ENCODE data around the gene BEST1. TPM values are rescaled to one million over a fixed set of nuclear protein-coding genes. Genes with fewer than 3 reads are reported as not detected.

Gene BEST1
- total RNA-seq, 1 experiment from 2014 or later, result 0.22 TPM

DNA sequence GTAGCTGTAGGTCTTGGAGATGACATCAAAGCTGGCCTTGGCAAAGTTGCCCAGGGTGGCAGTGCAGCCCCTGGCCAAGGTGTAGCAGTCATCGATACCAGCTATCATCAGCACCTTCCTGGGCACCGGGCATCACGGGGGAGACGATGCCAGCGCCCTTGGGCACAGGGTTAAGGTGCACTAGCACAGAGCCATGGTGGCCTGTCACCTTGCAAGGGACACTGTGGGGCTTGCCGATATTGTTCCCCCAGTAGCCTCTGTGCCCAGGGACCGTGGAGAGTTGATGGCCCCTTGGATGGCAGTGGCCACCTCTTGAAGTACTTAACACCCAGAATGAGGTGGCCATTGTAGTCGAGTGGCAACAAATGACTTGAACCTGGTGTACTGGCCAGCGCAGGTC, 61.7 kb downstream of the BEST1 start:
- Histone ChIP-seq H3K36me3 (ENCODE audit: low read depth, low read length) (no peaks in the 10 kb centered on the region), H3K4me2 (ENCODE audit: low read length) (peak overlapping the region; percentile 69), H2AFZ (ENCODE audit: low read length) (no peak overlapping the region), H4K20me1 (ENCODE audit: low read length) (no peaks in the 10 kb centered on the region), H3K9me3 (ENCODE audit: low read length) (no peaks in the 10 kb centered on the region), H3K9ac (ENCODE audit: low read length) (no peak overlapping the region), H3K79me2 (ENCODE audit: low read length) (no peaks in the 10 kb centered on the region), H3K27me3 (ENCODE audit: low read length) (no peaks in the 10 kb centered on the region), H3K4me3 (ENCODE audit: low read length) (no peak overlapping the region), H3F3A (ENCODE audit: low read length, unreplicated experiment) (peaks cover 3% of the 10 kb centered on the region), H3K27ac (ENCODE audit: low read length) (peak overlapping the region; percentile 94), H3K4me1 (ENCODE audit: insufficient read depth, low read length) (peaks cover 28% of the 10 kb centered on the region), H3K9me2 (replicated peaks; ENCODE audit: low read length) (no peaks in the 10 kb centered on the region)
- no TSS peak for BruUV-seq (replicated peaks)
- TF ChIP-seq EZH2phosphoT487 (IDR thresholded peaks at IDR 0.05; ENCODE audit: borderline replicate concordance, low read length) (no peak), EZH2 (IDR thresholded peaks at IDR 0.05; ENCODE audit: low read length, unreplicated experiment) (no peak)
- TF ChIP-seq, protein P1, sequence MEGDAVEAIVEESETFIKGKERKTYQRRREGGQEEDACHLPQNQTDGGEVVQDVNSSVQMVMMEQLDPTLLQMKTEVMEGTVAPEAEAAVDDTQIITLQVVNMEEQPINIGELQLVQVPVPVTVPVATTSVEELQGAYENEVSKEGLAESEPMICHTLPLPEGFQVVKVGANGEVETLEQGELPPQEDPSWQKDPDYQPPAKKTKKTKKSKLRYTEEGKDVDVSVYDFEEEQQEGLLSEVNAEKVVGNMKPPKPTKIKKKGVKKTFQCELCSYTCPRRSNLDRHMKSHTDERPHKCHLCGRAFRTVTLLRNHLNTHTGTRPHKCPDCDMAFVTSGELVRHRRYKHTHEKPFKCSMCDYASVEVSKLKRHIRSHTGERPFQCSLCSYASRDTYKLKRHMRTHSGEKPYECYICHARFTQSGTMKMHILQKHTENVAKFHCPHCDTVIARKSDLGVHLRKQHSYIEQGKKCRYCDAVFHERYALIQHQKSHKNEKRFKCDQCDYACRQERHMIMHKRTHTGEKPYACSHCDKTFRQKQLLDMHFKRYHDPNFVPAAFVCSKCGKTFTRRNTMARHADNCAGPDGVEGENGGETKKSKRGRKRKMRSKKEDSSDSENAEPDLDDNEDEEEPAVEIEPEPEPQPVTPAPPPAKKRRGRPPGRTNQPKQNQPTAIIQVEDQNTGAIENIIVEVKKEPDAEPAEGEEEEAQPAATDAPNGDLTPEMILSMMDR (conservative IDR thresholded peaks at IDR 0.05; ENCODE audit: low read depth, low read length), result no peak
- intact Hi-C loops (cut with micrococcal nuclease), result loop anchor here (2.0 kb wide), 2 partner anchors 33 to 39 kb away; no protein-coding TSS in a partner anchor
- no peak for DNase-seq
- no peak for ATAC-seq
- POLR2A ChIA-PET (ENCODE audit: unreplicated experiment), result interaction anchor here (0.6 to 1.6 kb wide), 4 partner anchors 33 to 44 kb away, joined by 3 to 11 read pairs (median 4); partner anchors contain the start of gene FTH1
- CTCF ChIA-PET, result no interaction called here

DNA sequence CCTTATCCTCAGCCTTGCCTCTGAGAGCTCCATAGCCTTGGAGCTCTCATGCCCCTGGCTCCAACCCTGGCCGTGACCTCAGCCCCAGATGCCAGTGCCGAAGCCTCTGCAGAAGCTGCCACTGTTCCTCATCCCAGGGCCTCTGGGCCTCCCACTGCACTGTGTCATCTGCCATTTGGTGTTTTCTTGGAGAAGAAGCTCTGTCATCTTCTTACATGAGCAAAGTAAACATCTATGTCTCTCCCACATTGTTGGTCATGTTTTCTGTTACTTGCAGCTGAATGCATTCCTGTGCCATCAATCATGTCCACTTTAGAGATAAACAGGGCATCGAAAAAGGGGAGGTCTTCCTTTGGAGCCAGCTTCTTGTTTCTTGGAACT, 62.3 kb downstream of the BEST1 start:
- ATAC-seq, result peak; percentile 68
- peak; percentile 94 for DNase-seq

More for the DNA sequence above, 62.3 kb downstream of the BEST1 start:
- Histone ChIP-seq H3K4me1 (ENCODE audit: insufficient read depth, low read length) (peaks cover 28% of the 10 kb centered on the region), H3K27me3 (ENCODE audit: low read length) (no peaks in the 10 kb centered on the region), H3K27ac (ENCODE audit: low read length) (peak overlapping the region; percentile 94), H3K4me3 (ENCODE audit: low read length) (peak overlapping the region; percentile 31; the same call in 1 of the 2 replicates), H4K20me1 (ENCODE audit: low read length) (no peaks in the 10 kb centered on the region), H3K9me3 (ENCODE audit: low read length) (no peaks in the 10 kb centered on the region), H3F3A (ENCODE audit: low read length, unreplicated experiment) (peaks cover 3% of the 10 kb centered on the region), H3K9me2 (replicated peaks; ENCODE audit: low read length) (no peaks in the 10 kb centered on the region), H3K79me2 (ENCODE audit: low read length) (no peaks in the 10 kb centered on the region), H2AFZ (ENCODE audit: low read length) (no peak overlapping the region), H3K36me3 (ENCODE audit: low read depth, low read length) (no peaks in the 10 kb centered on the region), H3K4me2 (ENCODE audit: low read length) (peak overlapping the region; percentile 69), H3K9ac (ENCODE audit: low read length) (peak overlapping the region; percentile 59)
- POLR2A ChIA-PET (ENCODE audit: unreplicated experiment), result interaction anchor here (0.6 to 1.6 kb wide), 4 partner anchors 32 to 45 kb away, joined by 3 to 11 read pairs (median 4); partner anchors contain the start of gene FTH1
- intact Hi-C loops (cut with micrococcal nuclease), result loop anchor here (2.0 kb wide), 2 partner anchors 32 to 40 kb away; no protein-coding TSS in a partner anchor
- TF ChIP-seq EZH2 (IDR thresholded peaks at IDR 0.05; ENCODE audit: low read length, unreplicated experiment) (no peak), EZH2phosphoT487 (IDR thresholded peaks at IDR 0.05; ENCODE audit: borderline replicate concordance, low read length) (no peak)
- TF ChIP-seq, protein P1 (conservative IDR thresholded peaks at IDR 0.05; ENCODE audit: low read depth, low read length), result no peak
- CTCF ChIA-PET, result no interaction called here
- BruUV-seq (replicated peaks), result no TSS peak

All from PC-3 (cell line).